HG03064 (cell line): ENCODE results near the gene MRPS24.
"Not testable (repeated sequence)": the region's sequence is repeated elsewhere in the genome, so short reads cannot be mapped to it uniquely, and the experiment has no call there.

ENCODE experiments used
- ATAC-seq: cut with Tn5 transposase; IDR thresholded peaks from one replicate; pipeline ENCODE4 v1.9.1; 2021; ENCODE audit warnings: low read depth; ENCODE audit not compliant: unreplicated experiment

MRPS24 gene

GRCh38 chr7:43869006-43869866, at the start of gene MRPS24:
Gene MRPS24 (minus strand): TSS chr7:43869517. CDS start chr7:43869495, 22 bp downstream.
- peak; percentile 87 for ATAC-seq

GRCh38 chr7:43915907-43916306, 46.6 kb upstream of the MRPS24 start:
- no peak for ATAC-seq

GRCh38 chr7:43914795-43915194, 45.5 kb upstream of the MRPS24 start:
- ATAC-seq: no peak

GRCh38 chr7:43906331-43907010, 37.2 kb upstream of the MRPS24 start, which contains the start of gene URGCP:
Gene URGCP (minus strand): TSS chr7:43906596. CDS start chr7:43906575, 21 bp downstream.
- peak; percentile 66 for ATAC-seq

GRCh38 chr7:43905956-43906330, 36.6 kb upstream of the MRPS24 start:
- peak; percentile 20 for ATAC-seq

- no peak for ATAC-seq
These were observed 36.1 kb upstream of the MRPS24 start for GRCh38 chr7:43905209-43905946.

GRCh38 chr7:43904533-43905208, 35.4 kb upstream of the MRPS24 start:
- no peak for ATAC-seq

- no peak for ATAC-seq
These were observed 33.3 kb upstream of the MRPS24 start for GRCh38 chr7:43902542-43903054.

- not testable (repeated sequence) for ATAC-seq
These were observed 29.3 kb upstream of the MRPS24 start for GRCh38 chr7:43898571-43898970.

DNA sequence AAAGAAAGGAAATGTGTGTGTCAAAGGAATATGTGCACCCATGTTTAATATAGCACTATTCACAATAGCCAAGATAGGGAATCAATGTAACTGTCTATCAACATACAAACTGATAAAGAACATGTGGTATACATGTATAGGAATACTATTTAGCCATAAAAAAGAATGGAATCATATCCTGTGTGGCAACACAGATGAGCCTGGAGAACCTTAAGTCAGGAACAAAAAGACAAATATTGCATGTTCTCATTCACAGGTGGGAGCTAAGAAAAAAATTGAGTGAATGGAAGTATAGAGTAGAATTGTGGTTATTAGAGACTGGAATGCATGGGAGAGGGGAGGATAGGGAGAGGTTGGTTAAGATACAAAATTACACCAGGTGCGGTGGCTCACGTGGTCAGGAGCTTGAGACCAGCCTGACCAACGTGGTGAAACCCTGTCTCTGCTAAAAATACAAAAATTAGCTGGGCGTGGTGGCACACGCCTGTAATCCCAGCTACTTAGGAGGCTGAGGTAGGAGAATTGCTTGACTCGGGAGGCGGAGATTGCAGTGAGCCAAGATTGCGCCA, 26.6 kb upstream of the MRPS24 start:
- no peak for ATAC-seq

DNA sequence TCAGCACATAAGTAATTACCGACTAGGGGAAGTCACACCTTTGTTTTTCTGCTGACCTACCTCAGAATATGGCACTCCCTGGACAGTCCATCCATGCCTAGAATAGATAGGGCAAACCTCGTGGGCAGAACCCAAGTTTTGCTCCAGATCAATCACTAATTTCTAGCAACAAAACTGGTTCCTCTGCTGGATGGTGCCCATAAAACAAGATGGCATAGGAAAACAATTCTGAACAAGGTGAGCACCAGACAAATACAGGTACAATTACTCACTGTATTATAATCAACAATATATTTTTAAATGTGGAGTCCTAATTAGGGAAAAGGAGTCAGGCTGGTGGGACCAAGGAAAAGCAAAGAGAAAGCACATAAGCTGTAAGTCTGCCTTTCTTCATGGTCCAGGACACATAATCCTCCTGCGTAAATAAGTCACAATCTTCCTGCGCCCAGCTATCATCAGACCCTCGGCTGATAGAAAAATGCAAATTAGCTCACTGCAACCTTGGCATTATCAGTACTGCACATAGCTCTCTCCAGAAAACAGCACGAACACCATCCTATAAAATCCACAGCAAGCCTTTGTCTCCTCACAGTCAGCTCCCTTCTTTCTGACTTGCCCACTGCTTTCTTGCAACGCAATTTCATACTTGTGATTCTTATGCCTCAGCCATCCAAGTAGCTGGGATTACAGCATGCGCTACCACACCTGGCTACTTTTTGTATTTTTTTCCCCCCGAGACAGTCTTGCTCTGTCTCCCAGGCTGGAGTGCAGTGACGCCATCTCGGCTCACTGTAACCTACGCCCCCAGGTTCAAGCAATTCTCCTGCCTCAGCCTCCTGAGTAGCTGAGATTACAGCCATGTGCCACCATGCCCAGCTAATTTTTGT, 22.0 kb upstream of the MRPS24 start:
- ATAC-seq: no peak

- ATAC-seq: no peak
These were observed 21.2 kb upstream of the MRPS24 start for GRCh38 chr7:43890468-43890867.

- no peak for ATAC-seq
These were observed 20.0 kb upstream of the MRPS24 start for GRCh38 chr7:43888993-43889945.

- ATAC-seq: no peak
These were observed 15.3 kb upstream of the MRPS24 start for GRCh38 chr7:43884617-43885016.

DNA sequence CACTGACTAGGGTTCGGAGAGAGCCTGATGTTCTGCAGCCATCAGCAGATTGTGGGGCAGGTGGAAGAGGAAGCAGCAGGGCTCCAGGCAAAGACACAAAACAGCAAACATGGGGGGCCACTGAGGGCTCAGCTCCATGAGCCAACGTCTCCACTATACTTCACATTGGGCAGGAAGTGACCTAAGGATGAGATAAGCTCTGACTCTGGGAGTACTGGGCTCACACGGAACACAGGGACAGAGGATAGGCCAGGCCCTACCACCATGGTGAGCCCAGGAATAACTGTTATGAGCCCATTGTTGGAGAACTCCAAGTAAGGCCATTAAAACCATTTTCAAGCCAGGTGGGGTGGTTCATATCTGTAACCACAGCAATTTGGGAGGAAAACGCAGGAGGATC, 14.9 kb upstream of the MRPS24 start:
- ATAC-seq: no peak

DNA sequence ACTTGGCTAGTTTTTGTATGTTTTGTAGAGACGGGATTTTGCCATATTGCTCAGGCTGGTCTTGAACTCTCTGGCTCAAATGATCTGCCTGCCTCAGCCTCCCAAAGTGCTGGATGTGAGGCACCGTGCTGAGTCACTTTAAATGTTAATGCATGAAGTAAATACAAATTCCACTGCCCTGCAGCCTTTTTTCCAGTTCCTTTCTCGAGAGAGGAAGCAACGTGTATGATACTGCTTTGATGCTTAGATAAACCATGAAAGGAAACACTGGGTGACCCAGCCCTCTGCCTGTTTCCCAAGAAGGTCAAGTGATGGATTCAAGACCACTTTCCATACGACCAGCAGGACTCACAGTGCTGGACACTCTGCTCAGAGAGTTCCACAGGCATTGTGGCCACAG, 11.3 kb upstream of the MRPS24 start:
- no peak for ATAC-seq

GRCh38 chr7:43879477-43879876, 10.2 kb upstream of the MRPS24 start:
- no peak for ATAC-seq

DNA sequence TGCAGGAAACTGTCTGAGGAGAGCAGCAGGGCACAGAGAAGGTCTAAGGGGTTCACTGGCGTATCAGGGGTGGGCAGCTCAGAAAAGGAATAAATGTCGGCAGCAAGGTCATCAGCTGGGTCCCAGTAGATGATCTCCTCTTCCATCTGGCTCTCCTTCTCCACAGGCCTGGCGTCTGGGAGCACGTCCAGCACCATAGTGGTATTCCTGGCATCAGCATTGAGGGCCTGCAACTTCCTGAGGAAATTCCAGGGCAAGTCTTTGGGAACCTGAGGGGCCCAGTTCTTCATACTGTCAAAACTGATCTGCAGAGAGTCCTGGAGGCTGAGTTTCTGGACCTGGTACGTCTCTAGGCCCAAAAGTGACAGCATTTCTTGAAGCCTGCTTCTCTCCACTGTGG, 9.6 kb upstream of the MRPS24 start:
- no peak for ATAC-seq
